GM19025 (cell line): ENCODE data around the gene MYOC.
"Not testable (repeated sequence)": the region's sequence is repeated elsewhere in the genome, so short reads cannot be mapped to it uniquely, and the experiment has no call there.

Source experiments
- ATAC-seq: cut with Tn5 transposase; IDR thresholded peaks from one replicate; pipeline ENCODE4 v1.9.1; 2021; ENCODE audit warnings: mild to moderate bottlenecking, low read depth, moderate library complexity; ENCODE audit not compliant: unreplicated experiment

MYOC gene

GRCh38 chr1:171654201-171654941, 1.9 kb upstream of the MYOC start:
- no peak for ATAC-seq

GRCh38 chr1:171653796-171654195, 1.3 kb upstream of the MYOC start:
- no peak for ATAC-seq

GRCh38 chr1:171646249-171646560, 6.3 kb downstream of the MYOC start:
- no peak for ATAC-seq

GRCh38 chr1:171645553-171646248, 6.8 kb downstream of the MYOC start:
- ATAC-seq: no peak

- no peak for ATAC-seq
These were observed 7.5 kb downstream of the MYOC start for GRCh38 chr1:171644805-171645483.

GRCh38 chr1:171643156-171643555, 9.3 kb downstream of the MYOC start:
- no peak for ATAC-seq

- no peak for ATAC-seq
These were observed 10.3 kb downstream of the MYOC start for GRCh38 chr1:171642197-171642596.

- no peak for ATAC-seq
These were observed 11.2 kb downstream of the MYOC start for GRCh38 chr1:171641076-171641864.

- no peak for ATAC-seq
These were observed 12.3 kb downstream of the MYOC start for GRCh38 chr1:171640225-171640624.

GRCh38 chr1:171637928-171638576, 14.4 kb downstream of the MYOC start:
- no peak for ATAC-seq

- no peak for ATAC-seq
These were observed 16.3 kb downstream of the MYOC start for GRCh38 chr1:171636141-171636540.

GRCh38 chr1:171635661-171636060, 16.8 kb downstream of the MYOC start:
- ATAC-seq: no peak

GRCh38 chr1:171628225-171628624, 24.3 kb downstream of the MYOC start:
- ATAC-seq: no peak

GRCh38 chr1:171627020-171627419, 25.5 kb downstream of the MYOC start:
- ATAC-seq: no peak

GRCh38 chr1:171625225-171625624, 27.3 kb downstream of the MYOC start:
- no peak for ATAC-seq

- ATAC-seq: no peak
These were observed 28.7 kb downstream of the MYOC start for GRCh38 chr1:171623651-171624331.

- ATAC-seq: no peak
These were observed 30.4 kb downstream of the MYOC start, which contains the start of gene MYOCOS for GRCh38 chr1:171622152-171622462. TSS of gene MYOCOS (plus strand) at chr1:171622243. CDS start at chr1:171623884, 1,641 bp downstream.

- no peak for ATAC-seq
These were observed 35.9 kb downstream of the MYOC start for GRCh38 chr1:171616586-171616985.

GRCh38 chr1:171615122-171615906, 37.2 kb downstream of the MYOC start:
- ATAC-seq: not testable (repeated sequence)
